Omental fat pad (tissue), 4 donors: ENCODE data around the gene BFSP2. TPM values are rescaled to one million over a fixed set of nuclear protein-coding genes. Genes with fewer than 3 reads are reported as not detected.
A peak's percentile ranks its signal among the peaks of the same experiment; 100 is the strongest.
"Not testable (repeated sequence)": the region's sequence is repeated elsewhere in the genome, so short reads cannot be mapped to it uniquely, and the experiment has no call there.

Source experiments
- ATAC-seq: fragments of 150-250 bp; one replicate; pipeline ENCODE4 v1.9.1; 2016; ENCODE audit warnings: mild to moderate bottlenecking, moderate library complexity; ENCODE audit not compliant: low FRiP score
- DNase-seq: peaks from one replicate; pipeline ENCODE4 v3.0.0-alpha.2; 2019; ENCODE audit warnings: low spot score
- CTCF ChIP-seq, 3 donors: fragments of 450-650 bp; IDR thresholded peaks; one replicate each; pipeline ENCODE4 v1.5.1; 2016 to 2017; ENCODE audit warnings: antibody characterized with exemption in 3 of 3, mild to moderate bottlenecking in 3 of 3, moderate library complexity in 2 of 3
- total RNA-seq, 4 donors: library from RNA; depleted of rRNA; stranded (reverse); fragments of >200 nt; gene quantifications; one replicate each; pipeline ENCODE4 v1.1.0, GENCODE V29; 2016

BFSP2 gene
- total RNA-seq, 4 donors from 2014 or later = not detected

- peak; percentile 52 for ATAC-seq
- DNase-seq = no peak
- TF ChIP-seq CTCF (IDR thresholded peaks at IDR 0.05) = no peak
These were observed 109.6 kb downstream of the BFSP2 start for GRCh38 chr3:133509488-133509887.

- ATAC-seq (no peak), DNase-seq (no peak)
- TF ChIP-seq CTCF (IDR thresholded peaks at IDR 0.05) = no peak
These were observed 112.7 kb downstream of the BFSP2 start for GRCh38 chr3:133512416-133513089.

- DNase-seq (no peak), ATAC-seq (no peak)
- no peak for TF ChIP-seq CTCF (IDR thresholded peaks at IDR 0.05)
These were observed 114.6 kb downstream of the BFSP2 start for GRCh38 chr3:133514418-133514817.

- no peak for TF ChIP-seq CTCF (IDR thresholded peaks at IDR 0.05)
- DNase-seq (no peak), ATAC-seq (no peak)
These were observed 115.3 kb downstream of the BFSP2 start for GRCh38 chr3:133515127-133515526.

GRCh38 chr3:133520286-133520685, 120.4 kb downstream of the BFSP2 start:
- no peak for TF ChIP-seq CTCF (IDR thresholded peaks at IDR 0.05)
- ATAC-seq (no peak), DNase-seq (no peak)

- not testable (repeated sequence) for ATAC-seq, DNase-seq
These were observed 121.1 kb downstream of the BFSP2 start for GRCh38 chr3:133520938-133521337.

- TF ChIP-seq CTCF (IDR thresholded peaks at IDR 0.05) = no peak
- no peak for ATAC-seq
- no peak for DNase-seq
These were observed 122.1 kb downstream of the BFSP2 start for GRCh38 chr3:133521946-133522345.

- not testable (repeated sequence) for DNase-seq, ATAC-seq
These were observed 123.9 kb downstream of the BFSP2 start for GRCh38 chr3:133523758-133524157.

Other genes with a start within 250 kb of the BFSP2 start
- gene CDV3, start 173.6 kb downstream of the BFSP2 start, total RNA-seq = 100 to 1,000 TPM; 103 to 290 (median 213) TPM